Amniotic epithelial cell (primary cell): ENCODE data around the gene SBK3.
A peak's percentile ranks its signal among the peaks of the same experiment; 100 is the strongest.
"Not testable (repeated sequence)": the region's sequence is repeated elsewhere in the genome, so short reads cannot be mapped to it uniquely, and the experiment has no call there.

Experiments used
- DNase-seq: peaks from one replicate; pipeline ENCODE4 v3.0.0-alpha.2; 2010; ENCODE audit warnings: low read depth

The SBK3 gene, protein sequence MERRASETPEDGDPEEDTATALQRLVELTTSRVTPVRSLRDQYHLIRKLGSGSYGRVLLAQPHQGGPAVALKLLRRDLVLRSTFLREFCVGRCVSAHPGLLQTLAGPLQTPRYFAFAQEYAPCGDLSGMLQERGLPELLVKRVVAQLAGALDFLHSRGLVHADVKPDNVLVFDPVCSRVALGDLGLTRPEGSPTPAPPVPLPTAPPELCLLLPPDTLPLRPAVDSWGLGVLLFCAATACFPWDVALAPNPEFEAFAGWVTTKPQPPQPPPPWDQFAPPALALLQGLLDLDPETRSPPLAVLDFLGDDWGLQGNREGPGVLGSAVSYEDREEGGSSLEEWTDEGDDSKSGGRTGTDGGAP

DNA sequence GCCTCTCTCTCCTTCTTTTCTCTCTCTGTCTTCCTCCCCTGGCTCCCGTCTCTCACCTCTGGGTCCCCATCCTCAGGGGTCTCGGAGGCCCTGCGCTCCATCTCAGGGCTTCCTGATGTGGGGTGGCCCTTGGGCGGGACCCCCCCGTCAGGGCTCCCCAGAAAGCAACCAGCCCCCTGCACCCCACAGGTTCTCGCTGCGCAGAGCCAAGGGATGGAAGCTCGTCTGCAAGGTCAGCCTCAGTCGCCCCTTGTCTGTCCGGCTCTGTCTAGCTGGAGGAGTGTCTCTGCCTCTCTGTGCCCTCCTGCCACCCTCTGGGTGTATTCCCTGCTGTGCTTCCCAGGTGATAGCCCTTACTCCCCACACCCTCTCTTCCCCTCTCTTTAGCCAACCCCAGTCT is at the start of gene SBK3:
Gene SBK3, minus strand, starts transcription at position 101 of the 400 bp plus-strand sequence. Its CDS starts 0 bp downstream, at position 101.
- DNase-seq: no peak

DNA sequence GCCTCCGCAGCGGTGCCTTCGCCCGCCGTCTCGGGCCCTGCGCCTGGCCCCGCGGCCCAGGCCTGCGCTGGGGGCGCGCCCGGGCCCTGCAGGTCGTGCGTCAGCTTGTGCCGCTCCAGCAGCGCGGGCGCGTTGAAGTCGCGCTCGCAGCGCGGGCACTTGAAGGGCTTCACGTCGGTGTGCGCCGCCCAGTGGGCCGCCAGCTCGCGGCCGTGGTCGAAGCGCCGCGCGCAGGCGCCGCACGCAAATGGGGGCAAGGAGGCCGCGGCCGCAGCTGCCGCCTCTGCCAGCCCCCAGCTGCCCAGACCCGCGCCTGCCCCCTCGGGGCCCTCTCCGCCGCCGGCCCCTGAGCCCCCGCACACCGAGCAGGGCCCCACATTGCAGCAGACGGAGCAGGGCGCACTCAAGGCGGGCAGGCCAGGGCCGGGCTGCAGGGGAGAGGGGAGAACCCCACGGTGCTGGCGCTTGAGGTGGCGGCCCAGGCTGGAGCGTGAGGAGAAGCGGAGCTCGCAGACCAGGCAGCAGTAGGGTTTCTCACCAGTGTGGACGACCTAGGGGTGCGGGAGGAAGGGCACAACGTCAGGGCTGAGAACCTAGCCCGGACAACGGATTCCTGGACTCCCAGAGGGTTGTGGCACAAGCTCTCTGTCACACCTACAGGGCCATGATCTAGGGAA is 47.9 kb upstream of the SBK3 start:
- DNase-seq: no peak

DNA sequence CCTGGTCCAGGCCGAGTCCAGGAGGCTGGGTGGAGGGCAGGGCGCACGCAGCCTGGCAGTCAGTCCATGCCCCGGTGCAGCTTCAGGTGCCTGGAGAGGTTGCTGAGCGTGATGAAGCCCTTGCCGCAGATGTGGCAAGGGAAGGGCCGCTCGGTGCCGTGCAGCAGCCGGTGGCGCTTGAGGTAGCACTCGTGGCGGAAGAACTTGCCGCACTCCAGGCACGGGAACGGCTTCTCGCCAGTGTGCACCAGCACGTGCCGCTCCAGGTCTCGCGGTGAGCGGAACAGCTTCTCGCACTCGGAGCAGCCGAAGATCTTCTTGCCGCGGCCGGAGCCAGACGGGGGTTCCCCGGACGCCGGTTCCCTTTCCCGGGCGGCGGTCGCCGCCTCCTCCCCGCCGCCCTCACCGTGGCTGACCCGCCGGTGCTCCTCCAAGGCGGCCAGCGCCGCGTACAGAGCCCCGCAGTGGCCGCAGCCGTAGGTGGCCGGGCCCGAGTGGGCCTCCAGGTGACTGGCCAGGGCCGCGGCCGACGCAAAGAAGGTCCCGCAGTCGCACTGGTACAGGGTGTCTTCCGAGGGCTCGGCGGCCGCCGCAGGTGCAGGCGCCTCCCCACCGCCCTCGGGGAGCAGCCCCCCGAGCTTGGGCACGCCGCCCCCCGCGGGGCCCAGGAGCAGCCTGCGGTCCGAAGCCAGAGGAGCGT is 47.2 kb upstream of the SBK3 start:
- DNase-seq: no peak

DNA sequence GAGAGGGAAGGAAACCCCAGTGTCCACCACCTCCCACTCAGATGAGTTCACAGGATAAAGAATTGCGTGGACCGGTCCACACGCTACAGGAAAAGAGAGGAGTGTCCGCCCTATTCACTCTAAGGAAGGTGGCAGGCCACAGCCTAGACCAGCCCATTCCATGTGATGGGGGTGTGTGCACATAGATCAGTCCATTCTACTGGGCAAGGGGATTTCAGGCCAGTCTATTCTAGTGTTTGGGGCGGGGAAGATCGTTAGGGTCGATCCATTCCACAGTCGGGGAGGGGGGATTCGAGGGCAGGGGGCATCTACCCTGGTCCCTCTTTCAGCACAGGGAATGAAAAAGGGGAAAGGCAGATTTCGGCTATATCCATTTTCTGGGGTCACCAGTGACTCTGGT is 46.2 kb upstream of the SBK3 start:
- DNase-seq: no peak

DNA sequence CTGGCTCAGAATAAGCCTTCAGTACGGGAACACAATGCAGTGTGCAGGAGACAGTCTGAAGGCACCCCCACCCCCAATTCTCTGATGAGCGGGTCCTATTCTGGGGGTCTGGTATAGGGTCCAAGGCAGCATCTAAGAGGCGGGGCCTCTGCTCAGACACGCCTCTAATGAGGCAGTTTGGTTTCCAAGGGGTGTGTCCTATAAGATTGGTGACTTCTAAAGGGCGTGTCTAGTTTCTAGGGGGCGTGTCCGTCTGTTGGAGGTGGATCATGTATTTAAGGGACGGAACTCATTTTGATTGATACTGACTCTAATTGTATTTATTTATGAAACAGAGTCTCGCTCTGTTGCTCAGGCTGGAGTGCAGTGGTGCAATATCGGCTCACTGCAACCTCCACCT is 45.3 kb upstream of the SBK3 start:
- no peak for DNase-seq

DNA sequence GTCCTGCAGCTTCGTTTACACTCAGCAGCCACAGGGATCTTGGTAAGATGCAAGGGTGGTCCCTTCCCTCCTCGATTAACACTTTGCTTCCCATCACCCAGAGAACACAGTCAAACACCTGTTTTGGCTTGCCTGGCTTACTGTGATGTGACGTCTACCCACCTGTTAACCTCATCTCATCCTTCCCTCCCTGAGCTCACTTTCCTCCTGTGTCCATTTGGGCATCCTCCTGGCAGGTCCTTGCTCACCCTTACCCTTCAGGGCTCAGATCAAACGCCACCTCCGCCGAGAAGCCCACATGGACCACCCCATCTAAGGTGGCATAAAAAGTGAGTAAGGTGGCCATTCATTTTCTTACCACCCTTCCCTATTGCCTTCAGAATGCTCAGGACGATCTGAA is 44.8 kb upstream of the SBK3 start:
- DNase-seq: no peak

DNA sequence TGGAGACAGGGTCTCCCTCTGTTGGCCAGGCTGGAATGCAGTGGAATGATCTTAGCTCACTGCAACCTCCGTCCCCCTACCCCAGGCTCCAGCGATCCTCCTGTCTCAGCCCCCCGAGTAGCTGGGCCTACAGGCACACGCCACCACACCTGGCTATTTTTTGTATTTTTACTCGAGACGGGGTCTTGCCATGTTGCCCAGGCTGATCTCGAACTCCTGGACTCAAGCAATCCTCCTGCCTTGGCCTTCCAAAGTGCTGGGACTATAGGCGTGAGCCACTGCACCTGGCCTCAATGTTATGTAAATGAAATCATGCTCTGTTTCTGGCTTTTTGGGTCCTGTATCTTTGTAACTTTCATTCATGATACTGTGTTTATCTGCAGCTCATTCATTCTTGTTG is 43.4 kb upstream of the SBK3 start:
- no peak for DNase-seq

DNA sequence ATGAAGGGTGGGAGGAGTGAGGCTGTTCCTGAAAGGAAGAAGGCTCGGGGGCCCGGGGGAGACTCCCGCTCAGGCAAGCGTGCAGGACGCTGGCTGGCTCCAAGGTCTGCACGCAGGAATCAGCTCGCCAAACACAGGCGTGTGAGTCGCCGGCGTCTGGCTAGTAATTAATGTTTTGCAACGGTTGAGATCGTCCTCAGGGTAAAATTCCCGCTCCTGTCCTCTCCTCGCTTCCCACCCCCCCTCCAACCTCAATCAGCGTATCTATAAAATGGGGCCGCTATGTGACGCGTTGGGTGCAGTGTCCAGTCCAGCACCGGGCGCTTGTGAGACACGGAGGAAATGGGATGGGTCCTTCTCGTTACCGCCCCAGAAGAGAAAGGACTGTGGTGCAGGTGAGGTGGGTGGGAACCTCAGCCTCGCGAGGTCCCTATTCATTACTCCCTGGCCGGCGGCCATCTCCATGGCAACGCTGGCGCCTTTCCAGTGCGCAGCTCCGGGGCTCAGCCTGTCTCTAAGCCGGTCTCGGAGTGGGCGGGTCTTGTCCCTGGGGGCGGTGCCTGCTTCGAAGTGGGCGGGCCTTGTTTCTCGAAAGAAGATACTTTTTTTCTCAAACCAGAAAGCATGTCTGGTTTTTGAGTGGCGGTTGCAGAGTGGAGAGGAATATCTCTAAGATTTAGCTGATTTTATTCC is 41.8 kb upstream of the SBK3 start:
- DNase-seq: peak; percentile 90

DNA sequence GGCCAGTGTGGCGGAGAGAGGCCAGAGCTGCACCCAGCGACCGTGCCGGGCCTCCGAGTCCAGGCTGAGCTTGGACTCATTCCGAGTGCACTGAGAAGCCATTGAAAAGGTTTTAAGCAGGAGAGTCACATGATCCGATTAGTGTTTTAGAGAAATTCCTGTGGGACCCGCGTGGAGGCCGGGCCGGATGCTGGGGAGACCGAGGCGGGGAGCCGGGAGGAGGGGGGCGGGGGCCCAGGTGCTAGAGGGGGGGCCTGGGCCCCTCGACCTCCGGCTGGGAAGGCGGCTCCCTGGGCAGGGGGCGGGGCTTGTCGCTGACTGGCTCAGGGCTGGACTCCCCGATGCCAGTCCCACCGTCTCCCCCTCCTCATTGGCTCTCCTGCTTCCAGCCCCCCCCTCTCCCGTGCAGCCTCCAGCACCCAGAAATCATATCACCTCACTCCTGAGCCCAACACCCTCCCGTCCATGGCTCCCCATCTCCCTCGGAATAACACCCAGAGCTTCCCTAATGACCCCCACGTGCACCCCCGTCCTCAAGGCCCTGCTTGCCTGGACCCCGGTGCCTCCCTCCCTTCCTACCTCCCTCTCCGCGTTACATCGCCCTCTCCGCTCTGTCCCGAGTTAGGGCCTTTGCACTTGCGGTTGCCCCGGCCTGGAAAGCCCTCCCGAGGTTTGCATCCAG is 40.5 kb upstream of the SBK3 start:
- peak; percentile 82 for DNase-seq

DNA sequence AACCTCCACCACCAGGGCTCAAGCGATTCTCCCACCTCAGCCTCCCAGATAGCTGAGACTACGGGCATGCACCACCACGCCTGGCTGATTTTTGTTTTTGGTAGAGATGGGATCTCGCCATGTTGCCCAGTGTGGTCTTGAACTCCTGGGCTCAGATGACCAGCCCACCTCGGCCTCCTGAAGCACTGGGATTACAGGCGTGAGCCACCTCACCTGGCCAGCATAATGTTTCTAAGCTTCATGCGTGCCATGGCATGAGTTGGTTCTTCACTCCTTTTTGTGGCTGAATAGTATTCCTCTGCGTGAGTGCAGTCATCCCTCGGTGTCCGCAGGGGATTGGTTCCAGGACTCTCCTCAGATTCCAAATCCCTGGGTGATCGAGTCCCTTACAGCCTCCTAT is 39.5 kb upstream of the SBK3 start:
- no peak for DNase-seq

DNA sequence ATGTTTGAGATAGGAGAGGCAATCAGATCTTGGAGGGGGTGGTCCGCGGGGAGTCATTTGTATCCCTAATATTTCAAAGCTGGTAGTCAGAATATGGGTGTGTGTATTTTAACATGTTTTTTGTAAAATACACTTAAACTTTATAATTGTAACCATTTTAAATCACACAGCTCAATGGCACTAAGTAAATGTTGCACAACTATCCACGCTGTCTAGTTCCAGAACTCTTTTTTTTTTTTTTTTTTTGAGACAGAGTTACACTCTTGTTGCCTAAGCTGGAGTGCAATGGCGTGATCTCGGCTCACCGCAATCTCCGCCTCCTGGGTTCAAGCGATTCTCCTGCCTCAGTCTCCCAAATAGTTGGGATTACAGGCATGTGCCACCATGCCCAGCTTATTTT is 38.6 kb upstream of the SBK3 start:
- DNase-seq: not testable (repeated sequence)

DNA sequence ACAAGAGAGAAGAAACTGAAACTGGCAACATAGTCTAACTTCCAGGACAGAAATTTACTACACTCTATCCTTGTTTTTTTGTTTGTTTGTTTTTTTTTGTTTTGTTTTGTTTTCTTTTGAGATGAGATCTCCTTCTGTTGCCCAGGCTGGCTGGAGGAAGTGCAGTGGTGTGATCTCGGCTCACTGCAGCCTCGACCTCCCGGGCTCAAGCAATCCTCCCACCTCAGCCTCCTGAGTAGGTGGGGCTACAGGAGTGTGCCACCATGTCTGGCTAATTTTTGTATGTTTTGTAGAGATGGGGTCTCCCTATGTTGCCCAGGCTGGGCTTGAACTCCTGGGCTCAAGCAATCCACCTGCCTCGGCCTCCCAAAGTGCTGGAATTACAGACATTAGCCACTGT is 36.9 kb upstream of the SBK3 start:
- DNase-seq: not testable (repeated sequence)

DNA sequence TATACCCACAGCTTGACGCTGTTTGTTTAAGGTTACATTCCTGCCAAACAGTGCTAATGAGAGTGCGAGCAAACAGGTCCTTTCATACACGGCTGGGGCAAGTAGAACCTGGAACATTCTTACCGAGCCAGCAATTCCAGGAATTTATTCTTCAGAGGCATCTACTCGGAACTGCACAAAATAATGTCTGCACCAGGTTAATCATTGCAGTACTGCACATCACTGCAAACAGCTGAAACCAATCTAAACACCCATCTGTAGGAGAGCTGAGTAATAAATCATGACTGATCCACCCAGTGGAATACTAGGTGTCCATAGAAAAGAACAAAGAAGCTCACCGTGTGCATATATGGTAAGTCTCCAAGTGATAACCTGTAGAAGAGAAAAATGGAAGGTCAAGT is 36.5 kb upstream of the SBK3 start:
- DNase-seq: peak; percentile 56

DNA sequence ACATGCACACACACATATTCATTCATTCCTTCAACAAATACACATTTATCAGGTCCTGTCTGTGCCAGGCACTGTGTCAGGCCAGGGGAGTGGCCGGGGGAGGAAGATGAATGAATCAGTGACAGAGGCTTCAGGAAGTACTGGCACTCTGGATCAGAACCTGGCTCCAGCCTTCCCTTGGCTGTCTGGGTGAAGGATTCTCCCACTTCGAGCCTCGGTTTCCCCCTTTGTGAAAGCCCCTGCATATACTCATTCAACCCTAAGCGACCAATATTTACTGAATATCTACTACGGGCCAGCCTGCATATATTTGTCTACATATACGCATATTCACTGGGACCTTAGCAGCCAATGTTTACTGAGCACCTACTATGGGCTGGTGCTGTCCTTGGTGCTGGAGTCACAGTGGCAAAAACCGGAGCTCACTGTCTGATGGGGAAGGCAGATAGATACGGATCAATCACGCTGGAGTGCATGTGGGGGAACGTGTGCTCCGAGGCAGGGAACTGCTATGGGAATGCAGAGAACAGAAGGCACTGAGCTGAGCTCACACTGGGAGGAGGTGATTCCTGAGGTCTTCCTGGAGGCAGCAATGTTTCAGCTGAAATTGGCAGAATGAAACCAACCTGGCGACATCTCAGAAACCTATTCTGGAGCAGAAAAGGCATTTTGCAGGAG is 35.9 kb upstream of the SBK3 start:
- DNase-seq: no peak

DNA sequence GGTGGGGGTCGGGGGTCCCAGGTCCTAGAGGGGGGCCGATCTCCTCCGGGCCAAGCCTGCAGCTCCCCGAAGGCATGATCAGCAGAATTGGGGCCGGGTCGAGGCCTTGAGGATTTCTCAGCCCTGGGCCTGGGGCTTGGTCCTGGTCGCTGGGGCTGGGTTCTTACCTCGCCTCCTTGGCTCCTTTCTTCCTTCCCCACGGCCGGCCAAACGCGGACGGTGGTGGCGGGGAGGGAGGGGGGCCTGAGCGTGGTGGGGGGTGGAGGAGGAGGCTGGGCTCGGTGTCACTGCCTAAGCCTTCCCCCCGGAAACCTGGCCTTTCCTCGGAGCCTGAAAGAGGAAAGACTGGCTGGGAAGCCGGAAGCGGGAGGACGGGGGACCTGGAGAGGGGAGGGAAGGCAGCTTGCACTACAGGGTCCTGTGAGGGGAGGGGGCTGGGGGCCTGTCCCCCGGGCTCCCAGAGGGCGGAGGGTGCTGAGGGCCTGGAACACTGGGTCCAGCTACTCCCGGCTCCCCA is 35.3 kb upstream of the SBK3 start, which contains the start of gene ZNF579:
Gene ZNF579, minus strand, starts transcription at position 221 of the 517 bp plus-strand sequence. CDS start 1,209 bp downstream, outside the sequence.
- DNase-seq: peak; percentile 89

DNA sequence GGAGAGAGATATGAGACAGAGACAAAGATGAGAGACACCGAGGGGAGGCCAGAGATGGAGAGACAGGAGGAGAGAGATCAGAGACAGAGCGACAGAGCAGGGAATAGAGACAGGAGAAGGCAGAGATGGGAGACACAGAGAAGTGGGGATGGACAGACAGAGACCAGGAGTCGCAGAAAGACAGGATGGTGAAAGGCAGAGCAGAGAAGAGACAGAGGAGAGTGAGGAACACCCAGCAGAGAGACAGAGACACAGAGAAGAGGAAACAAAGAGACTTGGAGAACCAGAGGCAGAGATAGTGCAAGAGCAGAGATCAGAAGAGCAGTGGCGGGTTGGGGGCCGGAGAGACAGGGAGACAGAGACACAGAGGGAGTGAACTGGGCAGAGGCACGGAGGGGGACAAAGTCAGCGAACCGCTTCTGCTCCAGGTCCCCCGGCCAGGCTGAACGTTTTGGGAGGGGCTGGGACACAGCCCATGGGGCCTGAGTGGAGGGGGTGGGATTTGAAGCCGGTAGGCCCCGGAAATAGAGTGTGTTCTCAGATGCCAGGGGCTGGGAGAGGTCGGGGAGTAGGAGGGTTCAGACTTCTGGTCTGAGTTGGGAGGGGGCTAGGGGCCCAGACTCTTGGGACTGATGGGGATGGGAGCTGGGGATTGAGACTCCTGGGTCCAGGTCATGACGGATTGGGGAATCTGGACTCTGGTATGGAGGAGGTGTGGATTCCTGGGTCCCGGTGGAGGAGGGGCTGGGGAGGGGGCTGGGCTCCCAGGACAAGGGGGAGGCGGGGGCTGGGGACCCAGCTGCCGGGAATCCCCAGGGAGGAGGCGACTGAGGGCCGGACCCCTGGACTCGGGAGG is 34.7 kb upstream of the SBK3 start:
- DNase-seq: no peak

DNA sequence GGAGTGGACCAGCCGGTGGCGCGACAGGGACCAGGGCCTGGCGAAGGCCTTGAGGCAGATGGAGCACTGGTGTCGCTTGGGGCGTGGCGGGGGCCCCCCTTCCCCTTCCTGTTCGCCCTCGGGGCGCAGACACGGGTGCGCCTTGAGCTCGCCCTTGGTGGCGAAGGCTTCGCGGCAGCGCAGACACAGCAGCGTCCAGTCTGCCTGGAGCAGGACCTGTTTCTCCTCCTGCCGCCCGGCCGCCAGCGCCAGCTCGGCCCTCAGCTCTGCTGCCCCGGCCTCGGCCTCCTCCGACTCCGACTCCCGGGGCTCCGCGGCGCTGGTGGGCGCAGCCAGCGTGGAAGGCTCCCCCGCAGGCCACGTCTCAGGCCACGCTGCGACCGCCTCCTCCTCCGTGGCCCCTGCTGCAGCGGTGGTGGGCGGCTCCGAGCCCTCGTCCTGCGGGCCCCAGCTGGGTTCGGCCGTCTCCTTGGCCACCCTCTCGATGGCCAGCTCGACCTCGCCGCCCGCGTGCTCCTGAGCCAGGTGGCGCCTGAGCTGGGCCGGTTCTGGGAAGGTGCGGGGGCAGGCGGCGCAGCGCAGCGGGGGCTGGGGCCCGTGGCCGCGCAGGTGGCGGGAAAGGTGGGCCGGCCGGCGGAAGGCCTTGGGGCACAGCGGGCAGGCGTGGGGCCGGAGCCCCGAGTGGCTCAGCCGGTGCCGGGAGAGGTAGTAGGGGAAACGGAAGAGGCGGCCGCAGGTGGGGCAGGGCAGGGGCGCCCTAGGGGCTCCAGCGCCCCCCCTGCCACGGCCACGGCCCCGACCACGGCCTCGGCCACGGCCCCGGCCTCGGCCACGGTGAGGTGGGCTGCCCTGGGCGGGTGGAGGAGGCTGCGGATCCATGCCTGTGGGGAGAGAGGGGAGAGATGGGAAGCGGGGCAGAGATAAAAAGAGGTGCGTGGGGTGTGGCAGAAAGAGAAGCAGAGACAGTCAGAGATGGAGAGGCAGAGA is 33.7 kb upstream of the SBK3 start:
- no peak for DNase-seq

DNA sequence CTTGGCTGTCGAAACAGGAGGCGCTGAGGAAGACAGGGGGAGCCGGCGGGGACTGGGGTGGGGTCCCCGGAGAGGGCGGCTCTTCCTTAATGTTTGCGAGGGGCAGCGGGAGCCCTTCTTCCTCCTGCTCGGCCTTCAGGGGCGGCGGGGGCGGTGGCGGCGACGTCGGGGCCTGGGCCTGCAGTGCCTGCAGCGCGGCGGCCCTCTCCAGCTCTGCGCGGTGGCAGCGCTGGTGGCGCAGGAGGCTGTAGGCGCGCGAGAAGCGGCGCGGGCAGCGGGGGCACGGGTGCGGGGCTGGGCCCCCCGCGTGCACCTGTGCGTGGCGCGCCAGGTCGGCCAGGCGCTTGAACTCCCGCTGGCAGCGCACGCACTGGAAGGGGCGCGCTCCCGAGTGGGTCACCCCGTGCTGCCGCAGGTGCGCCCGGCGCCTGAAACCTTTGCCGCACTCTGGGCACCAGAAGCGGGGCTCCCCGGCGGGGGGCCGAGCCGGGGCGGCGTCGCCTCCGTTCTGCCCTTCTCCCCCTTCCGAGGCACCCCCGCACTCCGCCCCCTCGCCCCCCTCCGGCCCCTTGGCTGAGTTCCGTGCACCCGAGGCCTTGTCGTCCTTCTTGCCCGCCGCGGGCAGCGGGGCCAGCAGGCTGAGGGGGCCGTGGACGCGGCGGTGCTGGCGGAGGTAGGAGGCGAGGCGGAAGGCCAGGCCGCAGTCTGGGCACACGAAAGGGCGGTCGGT is 32.9 kb upstream of the SBK3 start:
- DNase-seq: no peak
